ENCODE measurements around the gene JMJD8. TPM values are rescaled to one million over a fixed set of nuclear protein-coding genes. Genes with fewer than 3 reads are reported as not detected.

The JMJD8 gene
- total RNA-seq, 2 donors from 2014 or later = 40.7 to 72.1 TPM

DNA sequence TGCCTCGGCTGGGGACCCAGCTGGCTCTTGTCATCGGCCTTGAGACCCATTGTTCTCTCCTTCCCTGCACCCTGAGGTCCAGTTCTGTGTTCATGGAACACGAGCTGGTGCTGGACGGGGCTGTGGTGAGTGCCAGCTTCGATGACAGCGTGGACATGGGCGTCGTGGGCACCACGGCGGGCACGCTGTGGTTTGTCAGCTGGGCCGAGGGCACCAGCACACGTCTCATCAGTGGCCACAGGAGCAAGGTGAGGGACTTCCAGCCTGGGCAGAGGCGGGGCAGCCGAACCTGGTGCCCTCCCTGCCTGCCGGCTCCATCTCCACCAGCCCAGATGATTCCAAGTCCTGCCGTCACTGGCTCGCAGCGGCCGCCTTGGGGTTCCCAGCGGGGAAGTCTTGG is 21.5 kb downstream of the JMJD8 start:
- no peak overlapping the region for H3K4me3 ChIP-seq
- H3K27me3 ChIP-seq = no peaks in the 10 kb centered on the region
- no peak overlapping the region for H3K27ac ChIP-seq
- H3K9me3 ChIP-seq = no peaks in the 10 kb centered on the region
- TF ChIP-seq CTCF (IDR thresholded peaks at IDR 0.05) = no peak
- peaks cover 11% of the 10 kb centered on the region for H3K4me1 ChIP-seq
- intact Hi-C loops (cut with DNase I) = no loop called here
- no peak for DNase-seq
- H3K9ac ChIP-seq (ENCODE audit: low read depth in 2 of 2, low read length in 2 of 2) = no peak overlapping the region
- no peaks in the 10 kb centered on the region for H3K36me3 ChIP-seq

- no peaks in the 10 kb centered on the region for H3K36me3 ChIP-seq
- intact Hi-C loops (cut with DNase I) = no loop called here
- H3K4me3 ChIP-seq = no peak overlapping the region
- H3K27me3 ChIP-seq = no peaks in the 10 kb centered on the region
- no peak overlapping the region for H3K9ac ChIP-seq (ENCODE audit: low read depth in 2 of 2, low read length in 2 of 2)
- peaks cover 11% of the 10 kb centered on the region for H3K4me1 ChIP-seq
- TF ChIP-seq CTCF (IDR thresholded peaks at IDR 0.05) = no peak
- no peak overlapping the region for H3K27ac ChIP-seq
- no peak for DNase-seq
- H3K9me3 ChIP-seq = no peaks in the 10 kb centered on the region
These were observed 22.0 kb downstream of the JMJD8 start for GRCh38 chr16:662095-662494.

GRCh38 chr16:661184-661821 is 22.8 kb downstream of the JMJD8 start:
- Histone ChIP-seq H3K9me3 (no peaks in the 10 kb centered on the region), H3K27me3 (no peaks in the 10 kb centered on the region), H3K4me3 (no peak overlapping the region), H3K9ac (ENCODE audit: low read depth in 2 of 2, low read length in 2 of 2) (peak overlapping the region in 1 of 2 donors; percentile 58), H3K36me3 (no peaks in the 10 kb centered on the region), H3K27ac (no peak overlapping the region), H3K4me1 (peaks cover 11% of the 10 kb centered on the region)
- DNase-seq = no peak
- intact Hi-C loops (cut with DNase I) = no loop called here
- TF ChIP-seq CTCF (IDR thresholded peaks at IDR 0.05) = no peak

DNA sequence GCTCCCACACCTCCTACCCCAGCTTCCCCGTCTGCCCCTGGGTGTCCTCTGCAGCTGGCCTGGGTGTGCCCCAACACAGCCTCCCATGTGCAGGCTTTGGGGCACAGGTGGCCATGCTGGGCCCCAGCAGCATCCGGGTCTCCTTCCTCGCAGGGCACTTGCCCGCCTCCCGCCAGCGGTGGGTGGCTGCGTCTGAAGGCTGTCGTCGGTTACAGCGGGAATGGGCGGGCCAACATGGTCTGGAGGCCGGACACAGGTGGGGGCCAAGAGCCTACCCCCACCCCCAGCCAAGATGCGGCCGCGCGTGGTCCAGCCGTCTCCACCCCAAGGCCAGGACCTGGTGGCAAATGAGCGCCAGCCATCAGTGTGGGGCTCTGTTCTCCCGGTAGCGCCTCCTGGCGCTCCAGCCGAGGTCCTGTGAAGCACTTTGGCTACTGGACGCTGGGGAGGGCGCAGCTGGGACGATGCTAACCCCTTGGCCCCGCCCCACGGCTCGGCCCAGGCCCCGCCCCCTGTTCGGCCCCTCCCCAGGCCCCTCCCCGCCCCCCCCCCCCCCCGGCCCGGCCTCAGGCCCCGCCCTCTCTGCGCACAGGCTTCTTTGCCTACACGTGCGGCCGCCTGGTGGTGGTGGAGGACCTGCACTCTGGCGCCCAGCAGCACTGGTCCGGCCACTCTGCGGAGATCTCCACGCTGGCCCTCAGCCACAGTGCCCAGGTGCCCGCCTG is 23.5 kb downstream of the JMJD8 start:
- peak; percentile 92 for DNase-seq

DNA sequence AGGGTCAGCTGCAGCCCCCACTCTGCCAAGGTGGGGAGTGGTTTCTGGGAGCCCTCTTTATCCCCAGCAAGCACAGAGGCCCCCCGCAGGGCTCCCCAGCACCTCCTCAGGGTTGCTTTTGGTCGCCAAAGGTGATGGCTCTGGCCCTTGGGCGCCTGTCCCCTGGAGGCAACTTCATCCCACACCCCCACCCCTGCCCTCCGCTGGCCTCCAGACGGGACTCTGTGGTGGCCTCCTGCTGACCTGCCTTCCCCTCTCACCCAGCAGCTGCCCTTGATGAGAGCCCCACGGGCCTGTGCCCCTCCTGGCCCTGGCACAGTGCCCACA is 24.0 kb downstream of the JMJD8 start:
- H3K4me1 ChIP-seq = peaks cover 11% of the 10 kb centered on the region
- H3K36me3 ChIP-seq = no peaks in the 10 kb centered on the region
- H3K27me3 ChIP-seq = no peaks in the 10 kb centered on the region
- DNase-seq = no peak
- TF ChIP-seq CTCF (IDR thresholded peaks at IDR 0.05) = no peak
- H3K9ac ChIP-seq (ENCODE audit: low read depth in 2 of 2, low read length in 2 of 2) = no peak overlapping the region
- H3K27ac ChIP-seq = peak overlapping the region; percentile 71
- no peaks in the 10 kb centered on the region for H3K9me3 ChIP-seq
- H3K4me3 ChIP-seq = peak overlapping the region; percentile 16
- intact Hi-C loops (cut with DNase I) = no loop called here

More for the DNA sequence above, 23.5 kb downstream of the JMJD8 start:
- peak overlapping the region in 1 of 2 donors; percentile 58 for H3K9ac ChIP-seq (ENCODE audit: low read depth in 2 of 2, low read length in 2 of 2)
- no peaks in the 10 kb centered on the region for H3K27me3 ChIP-seq
- H3K4me1 ChIP-seq = peaks cover 11% of the 10 kb centered on the region
- no peaks in the 10 kb centered on the region for H3K9me3 ChIP-seq
- no peaks in the 10 kb centered on the region for H3K36me3 ChIP-seq
- H3K27ac ChIP-seq = peak overlapping the region; percentile 71
- peak; percentile 44 for TF ChIP-seq CTCF (IDR thresholded peaks at IDR 0.05)
- H3K4me3 ChIP-seq = peak overlapping the region; percentile 16
- intact Hi-C loops (cut with DNase I) = no loop called here
